T-helper 2 cell treated with Interferon-gamma antibody and Interleukin-4, amounts not matched to agents 100 ng/mL and 5 ng/mL, for 36 hours (primary cell): ENCODE measurements around the gene KRTAP4-12. TPM values are rescaled to one million over a fixed set of nuclear protein-coding genes. Genes with fewer than 3 reads are reported as not detected.
"Not testable (repeated sequence)": the region's sequence is repeated elsewhere in the genome, so short reads cannot be mapped to it uniquely, and the experiment has no call there.

Experiments
- intact Hi-C: fragments of 100-400 bp; cut with micrococcal nuclease; formaldehyde crosslinking; loops from one replicate; pipeline ENCODE4 v1.15.1; 2023
- total RNA-seq: library from RNA; stranded (reverse); gene quantifications from 2 replicates; pipeline ENCODE4 v1.2.3, GENCODE V29; 2022

The KRTAP4-12 gene
- total RNA-seq, 1 donor from 2014 or later, result not detected

- intact Hi-C loops, result no loop called here
These were observed 27.9 kb downstream of the KRTAP4-12 start for GRCh38 chr17:41096055-41096454.

GRCh38 chr17:41088760-41089352 is 35.1 kb downstream of the KRTAP4-12 start:
- intact Hi-C loops, result not testable (repeated sequence)

GRCh38 chr17:41084100-41084856 is 39.7 kb downstream of the KRTAP4-12 start, which contains the start of gene KRTAP4-7:
Gene KRTAP4-7 (plus strand): TSS chr17:41084150. CDS start chr17:41084207, 57 bp downstream.
- intact Hi-C loops, result not testable (repeated sequence)

GRCh38 chr17:41083427-41083826 is 40.6 kb downstream of the KRTAP4-12 start:
- intact Hi-C loops, result not testable (repeated sequence)

GRCh38 chr17:41082626-41083025 is 41.4 kb downstream of the KRTAP4-12 start:
- intact Hi-C loops, result no loop called here

GRCh38 chr17:41076788-41077187 is 47.2 kb downstream of the KRTAP4-12 start:
- intact Hi-C loops, result no loop called here

GRCh38 chr17:41073676-41074075 is 50.3 kb downstream of the KRTAP4-12 start:
- intact Hi-C loops, result no loop called here

Other genes starting within 250 kb of the KRTAP4-12 start
- gene KRT20, start 238.9 kb downstream of the KRTAP4-12 start, total RNA-seq, result not detected in 2 replicates
- not detected in 2 replicates for gene KRT23, start 186.5 kb downstream of the KRTAP4-12 start, total RNA-seq
- gene KRT39, start 157.2 kb downstream of the KRTAP4-12 start, total RNA-seq, result not detected in 2 replicates
- gene KRT40, start 139.9 kb downstream of the KRTAP4-12 start, total RNA-seq, result not detected in 2 replicates
- gene KRTAP3-3, start 130.0 kb downstream of the KRTAP4-12 start, total RNA-seq, result not detected in 2 replicates
- not detected in 2 replicates for gene KRTAP3-2, start 124.3 kb downstream of the KRTAP4-12 start, total RNA-seq
- gene KRTAP3-1, start 115.1 kb downstream of the KRTAP4-12 start, total RNA-seq, result not detected in 2 replicates
- not detected in 2 replicates for gene KRTAP1-5, start 97.0 kb downstream of the KRTAP4-12 start, total RNA-seq
- gene KRTAP1-4, start 94.0 kb downstream of the KRTAP4-12 start, total RNA-seq, result not detected in 2 replicates
- not detected in 2 replicates for gene KRTAP1-3, start 89.3 kb downstream of the KRTAP4-12 start, total RNA-seq
- not detected in 2 replicates for gene KRTAP1-1, start 82.7 kb downstream of the KRTAP4-12 start, total RNA-seq
- not detected in 2 replicates for gene KRTAP2-1, start 76.9 kb downstream of the KRTAP4-12 start, total RNA-seq
- gene KRTAP2-2, start 69.0 kb downstream of the KRTAP4-12 start, total RNA-seq, result not detected in 2 replicates
- not detected in 2 replicates for gene KRTAP2-3, start 64.1 kb downstream of the KRTAP4-12 start, total RNA-seq
- gene KRTAP2-4, start 58.3 kb downstream of the KRTAP4-12 start, total RNA-seq, result not detected in 2 replicates
- gene KRTAP4-7, start 40.0 kb downstream of the KRTAP4-12 start, total RNA-seq, result not detected in 2 replicates
- not detected in 2 replicates for gene KRTAP4-8, start 26.0 kb downstream of the KRTAP4-12 start, total RNA-seq
- not detected in 2 replicates for gene KRTAP4-16, start 22.0 kb downstream of the KRTAP4-12 start, total RNA-seq
- not detected in 2 replicates for gene KRTAP4-9, start 18.8 kb downstream of the KRTAP4-12 start, total RNA-seq
- gene KRTAP4-11, start 5.8 kb downstream of the KRTAP4-12 start, total RNA-seq, result not detected in 2 replicates
- not detected in 2 replicates for gene KRTAP4-6, start 16.4 kb upstream of the KRTAP4-12 start, total RNA-seq
- not detected in 2 replicates for gene KRTAP4-5, start 25.6 kb upstream of the KRTAP4-12 start, total RNA-seq
- not detected in 2 replicates for gene KRTAP4-4, start 36.6 kb upstream of the KRTAP4-12 start, total RNA-seq
- gene KRTAP4-3, start 44.0 kb upstream of the KRTAP4-12 start, total RNA-seq, result not detected in 2 replicates
- not detected in 2 replicates for gene KRTAP4-2, start 54.0 kb upstream of the KRTAP4-12 start, total RNA-seq
- not detected in 2 replicates for gene KRTAP4-1, start 60.7 kb upstream of the KRTAP4-12 start, total RNA-seq
- not detected in 2 replicates for gene KRTAP9-1, start 65.7 kb upstream of the KRTAP4-12 start, total RNA-seq
- gene KRTAP9-2, start 102.5 kb upstream of the KRTAP4-12 start, total RNA-seq, result not detected in 2 replicates
- gene KRTAP9-3, start 108.3 kb upstream of the KRTAP4-12 start, total RNA-seq, result not detected in 2 replicates
- not detected in 2 replicates for gene KRTAP9-8, start 113.8 kb upstream of the KRTAP4-12 start, total RNA-seq
- not detected in 2 replicates for gene KRTAP9-4, start 125.5 kb upstream of the KRTAP4-12 start, total RNA-seq
- gene KRTAP9-9, start 131.2 kb upstream of the KRTAP4-12 start, total RNA-seq, result not detected in 2 replicates
- gene KRTAP9-6, start 141.2 kb upstream of the KRTAP4-12 start, total RNA-seq, result not detected in 2 replicates
- not detected in 2 replicates for gene KRTAP9-7, start 151.5 kb upstream of the KRTAP4-12 start, total RNA-seq
- not detected in 2 replicates for gene KRTAP29-1, start 178.7 kb upstream of the KRTAP4-12 start, total RNA-seq
- gene KRTAP16-1, start 185.1 kb upstream of the KRTAP4-12 start, total RNA-seq, result not detected in 2 replicates
- gene KRTAP17-1, start 191.5 kb upstream of the KRTAP4-12 start, total RNA-seq, result not detected in 2 replicates
- not detected in 2 replicates for gene KRT33A, start 226.6 kb upstream of the KRTAP4-12 start, total RNA-seq
- not detected in 2 replicates for gene KRT33B, start 245.6 kb upstream of the KRTAP4-12 start, total RNA-seq